HG02938 (cell line): ENCODE measurements around the gene ZBTB47.

Experiments used
- ATAC-seq: cut with Tn5 transposase; IDR thresholded peaks from one replicate; pipeline ENCODE4 v1.9.1; 2021; ENCODE audit warnings: mild to moderate bottlenecking, moderate library complexity; ENCODE audit not compliant: unreplicated experiment

The ZBTB47 gene

DNA sequence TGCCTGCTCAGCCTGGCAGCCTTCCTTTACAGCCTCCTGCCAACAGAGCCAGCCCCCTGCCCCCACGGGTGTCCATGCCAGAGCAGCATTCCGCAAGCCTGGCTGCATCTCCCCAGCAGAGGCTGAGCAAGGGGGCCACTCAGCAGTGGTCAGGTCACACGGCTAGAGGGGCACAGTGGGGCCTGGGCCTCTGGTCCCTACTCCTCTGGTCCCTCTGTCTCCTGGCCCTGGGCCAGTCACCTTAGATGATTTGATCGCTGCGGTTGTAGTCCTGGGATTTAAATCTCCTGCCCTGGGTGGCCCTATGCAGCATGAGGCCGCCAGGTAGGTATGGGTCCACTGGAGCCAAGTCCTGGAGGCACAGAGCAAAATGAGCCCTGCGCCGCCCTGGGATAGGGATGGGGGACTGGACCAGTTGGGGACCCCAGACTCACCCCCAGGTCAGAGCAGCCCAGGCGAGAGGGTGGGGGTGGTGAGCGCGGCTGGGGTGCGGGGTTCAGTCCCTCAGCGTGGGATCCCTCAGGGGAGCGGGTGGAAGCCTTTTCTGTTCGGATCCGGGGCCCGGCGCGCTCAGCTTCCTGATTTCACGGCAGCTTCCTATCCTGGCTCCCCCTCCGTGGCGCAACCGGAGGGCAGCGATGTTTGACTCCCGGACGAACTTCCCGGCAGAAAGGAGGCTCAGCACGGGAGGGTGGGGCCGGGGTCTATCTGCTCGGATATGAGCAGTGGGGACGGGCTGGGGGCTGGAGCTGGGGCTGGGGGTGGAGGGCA is at the start of gene ZBTB47:
Gene ZBTB47, plus strand, starts transcription at position 138 of the 771 bp plus-strand sequence. CDS start 4,659 bp downstream, outside the sequence.
- ATAC-seq = no peak

GRCh38 chr3:42605546-42606173 is 47.8 kb upstream of the ZBTB47 start:
- ATAC-seq = no peak

- ATAC-seq = no peak
These were observed 44.9 kb upstream of the ZBTB47 start for GRCh38 chr3:42608581-42608980.

DNA sequence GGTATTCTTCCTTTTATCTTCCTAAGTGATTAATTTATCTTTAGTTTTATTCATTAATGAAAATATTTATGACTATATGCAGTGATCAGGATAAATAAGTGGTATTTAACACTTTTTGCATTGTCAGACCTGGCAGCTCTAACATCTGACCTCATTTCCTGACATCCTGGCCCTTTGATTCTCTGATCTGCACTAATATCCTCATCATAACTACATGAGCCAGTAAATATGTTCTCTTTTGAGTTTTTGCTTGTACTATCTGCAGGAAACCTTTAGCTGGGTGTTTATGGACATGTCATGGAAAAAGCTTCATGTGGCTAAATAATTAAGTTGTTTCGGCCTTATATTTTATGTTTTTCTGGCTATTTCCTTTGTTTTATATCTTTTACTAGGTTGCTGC is 42.5 kb upstream of the ZBTB47 start:
- ATAC-seq = no peak

DNA sequence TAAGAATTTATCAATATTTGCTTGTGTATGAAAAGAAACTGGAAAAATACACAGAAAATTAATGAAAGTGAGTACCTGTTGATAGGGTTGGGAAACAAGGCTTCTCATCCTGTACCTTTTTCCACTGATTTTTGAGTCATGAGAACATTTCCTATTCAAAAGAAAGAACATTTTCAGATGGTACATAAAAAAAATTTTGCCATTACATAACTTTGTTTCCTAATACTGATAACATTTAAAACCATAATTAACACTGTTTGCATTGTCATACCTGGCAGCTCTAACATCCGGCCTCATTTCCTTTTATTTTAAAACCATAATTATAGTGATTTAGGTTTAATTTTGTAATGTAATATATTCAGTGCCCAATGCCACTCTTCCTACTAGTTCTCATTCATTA is 41.3 kb upstream of the ZBTB47 start:
- ATAC-seq = no peak

DNA sequence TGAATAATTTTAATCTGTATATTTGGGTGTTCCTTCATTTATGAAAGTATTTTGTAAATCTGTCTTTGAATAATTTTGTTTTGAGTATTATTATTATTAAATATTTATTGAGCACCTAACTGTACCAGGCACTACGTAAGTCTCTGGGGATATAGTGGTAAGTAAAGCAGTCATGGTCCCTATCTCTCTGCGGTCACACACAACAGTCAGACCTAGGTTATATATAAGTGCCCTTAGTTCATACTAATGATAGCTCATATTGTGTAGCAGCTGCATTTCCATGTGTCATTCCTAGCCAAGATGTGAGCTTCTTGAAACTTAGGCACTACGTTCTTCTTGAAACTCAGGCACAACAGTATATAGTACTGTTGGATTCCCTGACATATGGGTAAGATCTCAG is 40.6 kb upstream of the ZBTB47 start:
- peak; percentile 86 for ATAC-seq

- ATAC-seq = no peak
These were observed 40.0 kb upstream of the ZBTB47 start for GRCh38 chr3:42613462-42613861.

DNA sequence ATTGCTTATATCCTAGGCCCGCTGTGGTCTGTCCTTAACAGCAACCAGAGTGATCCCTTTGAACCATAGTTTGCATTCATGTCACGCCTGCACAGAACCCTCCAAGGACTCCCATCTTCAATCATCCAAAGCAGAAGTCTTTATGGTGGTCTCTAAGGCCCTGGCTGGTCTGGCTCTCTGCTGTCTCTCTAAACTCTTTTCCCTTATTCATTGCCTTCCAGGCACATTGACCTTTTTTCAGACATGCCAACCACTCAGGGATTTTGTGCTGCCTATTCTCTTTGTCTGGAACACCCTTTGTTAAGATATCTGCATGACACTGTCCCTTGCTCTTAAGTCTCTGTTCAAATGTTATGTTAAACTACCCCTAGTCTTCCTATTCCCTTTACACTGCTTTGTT is 21.9 kb upstream of the ZBTB47 start:
- ATAC-seq = no peak

DNA sequence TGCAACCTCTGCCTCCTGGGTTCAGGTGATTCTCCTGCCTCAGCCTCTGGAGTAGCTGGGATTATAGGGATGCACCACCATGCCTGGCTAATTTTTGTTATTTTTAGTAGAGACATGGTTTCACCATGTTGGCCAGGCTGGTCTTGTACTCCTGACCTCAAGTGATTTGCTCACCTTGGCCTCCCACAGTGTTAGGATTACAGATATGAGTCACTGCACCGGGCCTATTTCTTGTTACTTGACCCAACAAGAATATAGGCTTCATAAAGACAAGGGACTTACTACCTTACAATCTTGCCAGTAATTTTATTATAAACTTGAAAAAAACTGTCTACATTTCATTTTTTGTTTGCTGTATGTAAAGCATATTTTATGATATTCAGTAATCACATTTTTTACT is 21.4 kb upstream of the ZBTB47 start:
- ATAC-seq = no peak

- ATAC-seq = no peak
These were observed 20.0 kb upstream of the ZBTB47 start for GRCh38 chr3:42633544-42633943.

- no peak for ATAC-seq
These were observed 18.4 kb upstream of the ZBTB47 start for GRCh38 chr3:42635111-42635510.

- no peak for ATAC-seq
These were observed 16.5 kb upstream of the ZBTB47 start for GRCh38 chr3:42637001-42637400.

- ATAC-seq = no peak
These were observed 15.1 kb upstream of the ZBTB47 start for GRCh38 chr3:42638339-42638842.

DNA sequence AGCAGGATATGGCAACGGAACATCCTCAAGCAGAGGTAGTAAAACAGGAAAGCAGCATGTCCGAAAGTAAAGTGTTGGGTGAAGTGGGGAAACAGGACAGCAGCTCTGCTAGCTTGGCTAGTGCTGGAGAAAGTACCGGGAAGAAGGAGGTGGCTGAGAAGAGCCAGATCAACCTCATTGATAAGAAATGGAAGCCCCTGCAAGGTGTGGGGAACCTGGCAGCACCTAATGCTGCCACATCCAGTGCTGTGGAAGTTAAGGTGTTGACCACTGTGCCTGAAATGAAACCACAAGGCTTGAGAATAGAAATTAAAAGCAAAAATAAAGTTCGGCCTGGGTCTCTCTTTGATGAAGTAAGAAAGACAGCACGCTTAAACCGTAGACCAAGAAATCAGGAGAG is 14.3 kb upstream of the ZBTB47 start:
- ATAC-seq = no peak

DNA sequence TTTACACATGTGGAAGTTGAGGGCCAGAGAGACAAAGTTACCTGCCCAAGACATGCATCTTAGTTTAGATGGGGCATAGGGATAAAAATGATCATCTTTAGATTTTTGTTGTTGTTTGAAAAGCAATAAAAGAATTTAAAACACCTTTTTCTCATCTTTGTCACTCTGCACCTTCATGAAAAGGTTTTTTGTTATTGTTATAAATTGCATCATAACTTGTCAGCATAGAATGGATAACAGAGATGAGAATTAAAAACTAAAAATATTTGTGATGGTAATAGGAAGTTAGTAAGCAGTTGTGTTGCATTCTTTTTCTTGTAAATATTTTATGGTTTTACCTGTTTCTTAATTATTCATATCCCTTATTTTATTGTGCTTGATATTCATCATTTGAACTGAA is 13.4 kb upstream of the ZBTB47 start:
- no peak for ATAC-seq

DNA sequence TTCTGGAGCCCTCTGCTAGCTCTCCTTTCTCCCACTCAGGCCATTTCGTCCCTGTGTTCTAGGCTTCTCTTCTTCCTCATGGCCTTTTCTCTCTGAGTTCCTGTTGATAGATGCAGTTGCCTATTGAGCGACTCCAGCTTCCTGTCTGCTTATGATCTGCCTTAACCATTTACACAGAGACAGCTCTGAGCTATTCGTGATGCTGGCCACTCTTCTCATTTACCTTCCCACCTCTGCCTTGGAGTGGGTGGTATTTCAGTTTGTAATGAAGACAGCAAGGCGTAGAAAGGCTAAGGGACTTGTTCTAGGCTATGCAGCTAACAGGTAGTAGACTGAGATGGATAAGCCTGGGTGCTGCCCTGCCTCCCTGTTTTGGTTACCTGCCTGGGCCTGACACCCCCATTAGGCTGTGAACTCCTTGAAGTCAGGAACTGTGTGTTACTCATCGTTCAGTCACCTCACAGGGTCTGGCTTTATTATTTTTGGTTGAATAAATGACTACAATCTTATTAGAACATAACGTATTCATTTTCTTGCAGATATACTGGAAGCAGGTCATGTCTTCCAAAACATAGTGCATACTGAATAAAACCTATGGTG is 12.6 kb upstream of the ZBTB47 start:
- no peak for ATAC-seq

- no peak for ATAC-seq
These were observed 5.6 kb upstream of the ZBTB47 start for GRCh38 chr3:42647821-42648459.

DNA sequence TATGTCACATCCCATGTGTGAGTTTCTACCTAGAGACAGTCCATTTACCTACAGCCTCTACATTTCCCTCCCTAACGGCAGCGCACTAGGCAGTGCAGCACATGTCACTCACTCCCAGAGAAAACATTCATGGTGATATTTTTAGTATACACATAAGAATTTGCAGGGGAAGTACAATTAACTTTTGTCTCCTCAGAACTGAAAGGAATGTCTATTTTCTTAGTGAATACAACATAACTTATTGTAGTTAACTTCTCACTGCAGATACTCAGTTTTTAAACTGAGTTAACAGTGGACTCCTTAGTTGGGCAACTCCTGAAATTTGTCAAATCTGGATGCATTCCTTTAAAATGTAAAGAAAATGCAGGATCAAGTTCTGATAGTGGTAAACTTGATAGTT is 4.5 kb upstream of the ZBTB47 start:
- no peak for ATAC-seq

GRCh38 chr3:42649783-42650182 is 3.7 kb upstream of the ZBTB47 start:
- ATAC-seq = no peak

DNA sequence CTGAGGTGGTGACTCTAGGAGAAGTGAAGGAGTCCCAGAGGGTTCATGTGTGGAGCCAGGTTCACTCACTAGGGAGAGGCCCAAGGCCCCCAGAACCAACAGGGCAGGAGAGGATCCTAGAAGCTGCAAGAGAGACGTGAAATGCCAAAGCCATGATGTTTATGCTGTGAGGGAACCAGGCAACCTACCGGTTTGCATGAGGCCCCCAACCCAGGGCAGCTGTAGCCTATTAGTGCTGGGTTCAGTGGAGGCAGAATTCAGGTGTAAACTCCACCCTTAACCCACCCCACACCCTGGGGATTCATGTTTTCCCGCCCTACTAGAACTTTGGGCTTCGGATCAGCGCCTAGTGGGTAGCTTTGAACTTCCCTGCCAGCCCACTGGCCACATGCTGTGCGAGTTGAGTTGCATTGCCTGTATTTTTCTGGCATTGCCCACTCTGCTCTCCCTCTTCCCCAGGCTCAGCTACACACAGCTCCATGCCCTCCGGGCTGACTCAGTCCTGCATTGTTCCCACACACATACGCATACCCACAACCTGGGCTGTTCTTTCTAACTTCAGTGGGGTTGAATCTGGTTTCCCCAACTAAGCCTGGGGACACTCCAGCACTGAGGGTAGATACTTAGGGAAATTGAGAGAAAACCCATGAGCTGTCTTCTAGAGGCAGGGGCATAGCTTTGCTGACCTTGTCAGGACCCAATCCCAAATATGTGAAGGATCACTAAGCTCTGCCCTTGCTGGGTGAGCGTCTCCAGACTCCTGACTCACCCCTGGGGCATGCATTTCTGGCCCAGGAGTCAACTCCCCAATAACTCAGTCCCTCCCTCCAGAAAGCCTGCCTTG is 2.0 kb upstream of the ZBTB47 start:
- no peak for ATAC-seq

- ATAC-seq = no peak
These were observed 1.3 kb upstream of the ZBTB47 start for GRCh38 chr3:42652251-42652610.
